GM15510 (cell line): ENCODE data around the gene RTCA.

Experiments used
- POLR2A ChIP-seq: IDR thresholded peaks from 3 replicates; pipeline ENCODE4 v1.6.1; 2011; ENCODE audit warnings: borderline replicate concordance; ENCODE audit not compliant: insufficient read length; ENCODE audit errors: extremely low read depth

The RTCA gene

DNA sequence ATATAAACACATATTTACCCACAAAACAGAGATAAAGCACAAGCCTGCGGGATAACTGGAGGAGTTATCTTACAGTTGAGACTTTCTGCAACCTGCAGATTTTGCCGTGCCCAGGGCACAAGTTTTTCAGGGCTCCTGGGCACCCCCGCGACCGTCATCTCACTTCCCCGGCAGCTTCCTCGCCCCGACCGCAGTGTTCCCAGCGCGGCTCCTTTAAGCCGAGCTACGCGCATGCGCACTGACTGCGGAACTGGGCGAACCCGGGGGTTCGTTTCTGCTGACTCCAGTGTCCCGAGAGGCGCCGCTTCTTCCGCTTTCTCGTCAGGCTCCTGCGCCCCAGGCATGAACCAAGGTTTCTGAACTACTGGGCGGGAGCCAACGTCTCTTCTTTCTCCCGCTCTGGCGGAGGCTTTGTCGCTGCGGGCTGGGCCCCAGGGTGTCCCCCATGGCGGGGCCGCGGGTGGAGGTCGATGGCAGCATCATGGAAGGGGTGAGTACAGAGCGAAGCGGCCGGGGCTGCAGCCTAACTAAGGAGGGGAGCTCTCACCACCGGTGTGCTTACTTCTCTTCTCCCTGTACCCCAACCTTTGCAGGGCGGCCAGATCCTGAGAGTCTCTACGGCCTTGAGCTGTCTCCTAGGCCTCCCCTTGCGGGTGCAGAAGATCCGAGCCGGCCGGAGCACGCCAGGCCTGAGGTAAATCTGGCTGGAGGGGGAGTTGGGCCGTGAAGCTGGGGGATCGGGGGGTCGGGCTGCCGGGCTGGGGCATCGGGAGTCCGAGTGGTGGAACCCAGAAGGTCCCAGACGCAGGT lies at the start of gene RTCA:
Gene RTCA (plus strand): TSS at position 286 of the 810 bp plus-strand sequence. CDS start 160 bp downstream, at position 446.
- peak; percentile 92 for TF ChIP-seq POLR2A

DNA sequence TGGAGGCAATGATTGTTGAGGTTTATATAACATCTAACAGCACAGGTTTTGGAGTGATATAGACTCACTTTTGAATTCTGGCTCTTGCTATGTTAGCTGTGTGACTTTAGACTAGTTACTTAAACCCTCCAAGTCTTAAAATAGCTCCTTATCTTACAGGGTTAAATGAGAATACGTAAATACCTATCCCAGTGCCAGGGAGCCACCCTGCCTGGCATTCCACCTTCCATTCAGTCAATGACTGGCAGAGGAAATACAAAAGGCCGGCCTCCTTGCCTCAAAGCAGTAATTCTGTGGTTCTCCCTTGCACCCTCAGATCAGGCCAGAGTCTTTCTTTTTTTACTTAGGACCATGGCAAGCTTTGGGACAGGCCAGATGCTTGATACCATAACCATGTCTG lies 48.2 kb upstream of the RTCA start:
- TF ChIP-seq POLR2A = no peak

DNA sequence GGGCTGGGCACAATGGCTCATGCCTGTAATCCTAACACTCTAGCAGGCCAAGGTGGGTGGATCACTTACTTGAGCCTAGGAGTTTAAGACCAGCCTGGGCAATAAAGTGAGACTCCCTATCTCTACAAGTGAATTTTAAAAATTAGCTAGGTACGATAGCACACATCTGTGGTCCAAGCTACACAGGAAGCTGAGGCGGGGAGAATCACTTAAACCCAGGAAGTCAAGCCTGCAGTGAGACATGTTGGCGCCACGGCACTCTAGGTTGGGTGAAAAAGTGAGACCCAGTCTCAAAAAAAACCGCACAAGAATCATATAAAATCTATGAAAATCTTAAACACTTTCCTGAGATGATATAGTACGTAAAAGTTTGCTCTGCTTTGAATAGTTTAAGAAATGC lies 46.6 kb upstream of the RTCA start:
- TF ChIP-seq POLR2A = no peak

DNA sequence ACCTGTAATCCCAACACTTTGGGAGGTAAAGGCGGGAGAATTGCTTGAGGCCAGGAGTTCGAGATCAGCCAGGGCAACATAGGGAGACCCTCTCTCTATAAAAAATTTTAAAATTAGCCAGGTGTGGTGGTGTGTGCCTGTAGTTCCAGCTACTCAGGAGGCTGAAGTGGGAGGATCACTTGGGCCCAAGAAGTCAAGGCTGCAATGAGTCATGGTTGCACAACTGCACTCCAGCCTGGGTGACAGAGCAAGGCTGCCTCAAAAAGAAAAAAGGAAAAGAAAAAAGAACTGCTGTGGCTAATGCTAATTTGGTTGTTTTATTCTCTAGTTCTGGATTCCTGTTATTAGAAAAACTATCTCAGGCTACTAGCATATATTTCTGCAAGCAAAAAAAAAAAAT lies 46.1 kb upstream of the RTCA start:
- no peak for TF ChIP-seq POLR2A

DNA sequence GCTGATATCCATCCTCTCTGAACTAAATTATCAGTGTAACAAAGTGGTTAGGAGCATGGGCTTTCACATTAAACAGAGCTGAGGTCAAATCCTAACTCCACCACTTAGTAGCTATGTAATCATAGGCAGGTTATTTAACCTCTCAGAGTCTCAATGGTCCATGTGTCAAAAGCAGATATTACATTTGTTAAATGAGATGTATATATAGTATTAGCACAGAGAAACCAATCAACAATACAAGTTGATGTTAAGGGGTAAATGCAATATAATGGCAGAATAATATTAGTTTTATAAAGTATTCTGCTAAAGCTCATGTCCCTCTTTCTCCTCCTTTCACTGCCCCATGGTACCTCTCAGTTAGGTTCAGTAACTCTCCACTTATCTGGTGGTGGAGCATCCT lies 43.6 kb upstream of the RTCA start:
- TF ChIP-seq POLR2A = no peak

DNA sequence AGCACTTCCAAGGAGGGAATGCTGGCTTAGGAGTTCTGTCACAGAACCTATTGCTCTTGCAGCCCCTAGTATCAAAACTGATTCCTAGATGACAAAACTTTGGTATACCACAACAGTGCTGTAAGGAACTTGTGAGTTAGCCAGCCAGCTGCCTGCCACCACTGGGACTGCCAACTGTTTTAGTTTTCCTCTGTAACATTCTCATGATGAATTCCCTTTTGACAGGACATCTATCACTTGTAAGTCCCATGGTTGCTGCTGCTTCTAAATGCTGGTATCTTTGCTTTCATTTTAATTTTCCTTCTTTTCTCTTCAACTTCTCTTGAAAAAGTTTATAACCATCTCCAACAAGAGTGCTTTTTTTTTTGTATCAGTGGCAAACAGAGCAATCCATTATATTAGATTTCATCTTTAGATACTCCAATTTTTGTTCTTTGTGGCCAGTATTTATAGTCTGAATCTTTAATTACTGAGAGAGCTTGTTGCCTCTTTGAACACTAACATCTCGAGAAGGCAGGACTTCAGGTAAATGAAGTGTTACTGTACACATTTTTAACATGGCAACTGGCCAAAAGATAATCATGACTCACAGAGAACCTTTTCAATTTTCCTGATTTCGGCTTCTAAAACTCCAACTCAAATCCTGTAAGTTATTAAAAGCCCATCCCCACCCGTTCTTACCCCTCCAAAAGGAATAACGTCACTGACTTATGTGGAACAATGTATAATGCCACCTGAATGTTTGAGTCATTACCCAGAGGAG lies 36.2 kb upstream of the RTCA start:
- no peak for TF ChIP-seq POLR2A

DNA sequence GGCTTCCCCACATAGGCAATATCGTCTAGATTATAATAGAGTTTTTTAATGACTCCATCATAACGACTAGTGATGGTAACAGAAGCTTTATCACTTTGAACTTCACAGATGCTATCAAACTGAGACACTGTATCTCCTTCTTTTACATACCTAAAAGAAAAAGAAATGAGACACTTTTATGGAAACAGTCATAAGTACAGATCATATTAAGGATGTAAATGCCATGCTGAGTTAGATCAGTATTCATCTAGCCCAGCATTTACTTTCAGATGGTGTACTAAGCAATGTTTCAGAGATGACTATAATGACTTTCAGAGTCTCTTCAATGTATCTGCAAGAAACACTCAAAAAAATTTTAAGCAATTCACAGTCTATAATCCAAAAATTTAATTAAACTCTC lies 35.3 kb upstream of the RTCA start:
- no peak for TF ChIP-seq POLR2A

DNA sequence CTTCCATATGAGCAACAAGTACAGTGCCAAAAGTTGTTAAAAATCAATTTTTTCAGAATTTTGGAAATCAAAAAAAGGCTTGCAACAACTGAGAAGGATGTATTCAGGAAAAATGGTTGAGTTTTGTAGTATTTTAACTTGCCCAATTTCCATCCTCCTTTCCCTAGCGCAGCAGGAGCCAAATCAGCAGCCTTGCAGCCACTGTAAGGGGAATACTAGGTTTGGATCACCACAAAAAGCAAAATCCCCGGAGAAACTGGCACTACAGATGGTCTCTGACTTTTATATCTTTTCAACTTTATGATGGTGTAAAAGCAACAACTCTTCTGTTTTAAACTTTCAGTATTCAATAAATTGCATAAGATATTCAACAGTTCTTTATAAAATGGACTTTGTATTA lies 34.3 kb upstream of the RTCA start:
- no peak for TF ChIP-seq POLR2A

DNA sequence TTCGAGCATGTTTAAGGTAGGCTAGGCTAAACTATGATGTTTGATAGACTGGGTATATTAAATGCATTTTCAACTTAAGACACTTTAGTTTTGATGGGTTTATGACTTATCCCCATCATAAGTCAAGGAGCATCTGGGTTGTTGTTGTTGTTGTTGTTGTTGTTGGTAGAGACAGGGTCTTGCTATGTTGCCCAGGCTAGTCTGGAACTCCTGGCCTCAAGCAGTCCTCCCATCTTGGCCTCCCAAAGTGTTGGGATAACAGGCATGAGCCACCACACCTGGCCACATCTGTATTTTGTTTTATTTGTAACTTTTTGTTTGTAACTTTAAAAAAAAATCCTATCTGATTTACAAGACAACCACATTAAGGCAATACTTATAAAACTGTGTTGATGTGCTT lies 33.9 kb upstream of the RTCA start:
- no peak for TF ChIP-seq POLR2A

DNA sequence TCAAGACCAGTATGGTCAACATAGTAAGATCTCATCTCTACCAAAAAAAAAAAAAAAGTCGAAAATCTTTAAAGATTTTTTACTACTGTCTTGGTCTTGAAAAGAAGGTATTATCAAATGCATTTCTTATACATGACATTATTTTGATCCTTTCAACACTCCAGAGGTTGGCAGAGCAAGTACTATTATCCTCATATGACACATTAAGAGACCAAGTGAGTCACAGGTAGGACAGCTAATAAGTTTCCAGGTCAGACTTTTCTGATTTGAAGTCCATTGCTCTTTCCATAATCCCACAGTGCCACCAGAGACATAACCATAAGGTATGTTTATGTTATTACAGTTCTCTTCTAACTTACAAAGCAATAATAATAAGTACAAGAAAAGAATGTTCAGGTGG lies 31.6 kb upstream of the RTCA start:
- TF ChIP-seq POLR2A = no peak

DNA sequence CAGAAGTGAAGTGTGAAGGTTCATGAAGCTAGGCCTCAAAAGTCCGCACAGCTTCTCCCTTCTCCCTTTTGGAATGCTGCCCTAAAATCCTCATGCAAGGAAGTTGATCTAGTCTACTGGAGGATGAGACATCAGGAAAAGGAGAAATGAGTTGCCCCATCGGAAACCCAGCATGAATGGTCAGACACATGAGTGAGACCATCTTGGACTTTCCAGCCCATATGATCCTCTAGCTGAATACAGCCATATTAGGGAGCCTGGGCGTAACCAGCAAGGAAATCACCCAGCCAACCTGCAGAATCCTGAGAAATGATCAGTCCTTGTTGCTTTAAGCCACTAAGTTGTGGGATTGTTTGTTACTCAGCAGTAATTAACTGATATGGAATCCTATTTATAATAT lies 28.9 kb upstream of the RTCA start:
- no peak for TF ChIP-seq POLR2A

DNA sequence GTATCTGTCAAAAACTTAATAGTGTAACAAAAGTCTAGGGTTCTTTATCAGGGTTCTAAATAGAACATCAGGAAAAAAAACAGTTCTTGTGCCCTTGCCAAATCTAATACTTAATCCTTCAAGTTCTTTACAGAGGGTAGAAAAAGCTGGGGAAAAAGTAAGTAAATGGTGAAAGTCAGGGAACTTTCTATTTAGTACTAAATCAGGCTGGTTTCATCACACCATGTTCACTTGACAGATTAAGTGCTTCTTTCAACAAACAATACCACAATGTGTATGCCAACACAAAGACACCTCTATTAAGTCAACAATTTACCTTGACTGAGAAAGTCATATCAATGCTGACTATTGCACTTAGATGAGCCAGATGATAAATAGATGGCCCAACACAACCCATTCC lies 26.1 kb upstream of the RTCA start:
- TF ChIP-seq POLR2A = no peak

DNA sequence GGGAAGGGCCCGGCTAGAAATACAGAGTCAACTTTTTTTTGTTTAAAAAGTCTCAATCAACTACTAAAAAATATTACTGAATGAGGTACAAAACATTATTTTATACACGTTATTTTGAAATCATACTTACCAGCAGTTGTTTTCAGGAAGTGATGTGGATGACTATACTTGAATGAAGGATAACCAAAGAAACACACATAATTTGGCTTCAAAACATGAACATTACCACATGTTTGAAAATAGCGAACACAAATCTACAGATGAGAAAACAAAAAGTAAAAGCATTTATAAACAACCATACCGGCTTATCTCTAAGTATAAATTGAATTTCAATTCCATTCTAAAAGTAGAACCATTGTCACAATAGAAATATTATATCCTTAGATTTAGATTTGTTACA lies 25.4 kb upstream of the RTCA start:
- TF ChIP-seq POLR2A = no peak

DNA sequence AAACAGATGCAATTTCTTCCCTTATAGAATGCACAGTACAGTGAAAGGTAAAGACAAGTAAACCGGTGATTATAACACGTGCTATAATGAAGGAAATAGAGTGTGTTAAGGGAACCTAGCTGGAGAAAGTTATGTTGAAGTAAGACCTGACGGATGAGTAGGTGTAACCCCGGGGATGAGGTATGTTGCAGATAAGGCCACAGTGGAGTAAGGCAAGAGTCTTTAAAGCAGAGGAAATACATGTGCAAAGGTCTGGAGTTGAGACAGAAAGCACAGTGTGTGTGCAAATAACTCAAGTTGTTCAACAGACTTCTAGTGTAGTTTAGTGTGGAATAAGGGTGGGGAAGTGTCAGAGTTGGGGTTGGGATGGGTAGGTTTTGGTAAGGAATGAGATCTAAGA lies 19.3 kb upstream of the RTCA start:
- TF ChIP-seq POLR2A = no peak

DNA sequence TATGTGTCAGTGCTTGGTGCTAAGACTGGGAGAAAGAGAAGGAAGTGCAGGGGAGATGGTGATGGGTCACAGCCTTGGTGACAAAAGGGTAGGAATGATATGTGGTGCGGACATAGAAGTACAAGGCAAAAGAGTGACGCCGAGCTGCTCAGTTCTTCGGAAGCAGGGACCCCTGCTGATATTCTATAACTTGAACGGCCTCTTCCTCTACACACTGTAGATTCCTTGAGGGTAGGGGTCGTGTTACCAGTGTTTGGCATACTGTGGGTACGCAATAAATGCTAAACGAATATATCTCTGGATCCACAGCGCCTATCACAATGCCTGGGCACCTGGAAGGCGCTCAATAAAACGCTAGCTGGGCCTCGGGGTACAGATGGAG lies 16.9 kb upstream of the RTCA start:
- TF ChIP-seq POLR2A = no peak
